Stimulated activated naive B cell treated with anti-CD40 and anti-IgM and Interleukin-4, amounts not matched to agents 10 μg/mL and 1 μg/mL and 100 μg/mL, for 72 hours (primary cell): ENCODE results near the gene CTNNBL1.

ENCODE experiments used
- ATAC-seq, 2 donors: fragments of 150-1000 bp; cut with Tn5 transposase; replicated peaks; 2 replicates each; pipeline ENCODE4 v1.10.0; 2021; ENCODE audit warnings: moderate library complexity in 1 of 2
- DNase-seq: peaks from one replicate; pipeline ENCODE4 v3.0.0; 2021
- H3K27ac Mint-ChIP-seq: one replicate; pipeline ENCODE4 v1.8.0; 2022; ENCODE audit warnings: mild to moderate bottlenecking, mixed read lengths
- H3K27me3 Mint-ChIP-seq, 2 donors: one replicate each; pipeline ENCODE4 v1.8.0; 2022; ENCODE audit warnings: mixed read lengths in 2 of 2
- H3K36me3 Mint-ChIP-seq, 2 donors: one replicate each; pipeline ENCODE4 v1.8.0; 2022; ENCODE audit warnings: mixed read lengths in 2 of 2, mild to moderate bottlenecking in 1 of 2
- H3K4me1 Mint-ChIP-seq, 2 donors: one replicate each; pipeline ENCODE4 v1.8.0; 2022; ENCODE audit warnings: mixed read lengths in 2 of 2, mild to moderate bottlenecking in 1 of 2
- H3K4me3 Mint-ChIP-seq, 2 donors: one replicate each; pipeline ENCODE4 v1.8.0; 2022; ENCODE audit warnings: mild to moderate bottlenecking in 2 of 2, mixed read lengths in 2 of 2, moderate library complexity in 1 of 2
- H3K9me3 Mint-ChIP-seq, 2 donors: one replicate each; pipeline ENCODE4 v1.8.0; 2022; ENCODE audit warnings: mixed read lengths in 2 of 2, mild to moderate bottlenecking in 1 of 2

The CTNNBL1 gene

DNA sequence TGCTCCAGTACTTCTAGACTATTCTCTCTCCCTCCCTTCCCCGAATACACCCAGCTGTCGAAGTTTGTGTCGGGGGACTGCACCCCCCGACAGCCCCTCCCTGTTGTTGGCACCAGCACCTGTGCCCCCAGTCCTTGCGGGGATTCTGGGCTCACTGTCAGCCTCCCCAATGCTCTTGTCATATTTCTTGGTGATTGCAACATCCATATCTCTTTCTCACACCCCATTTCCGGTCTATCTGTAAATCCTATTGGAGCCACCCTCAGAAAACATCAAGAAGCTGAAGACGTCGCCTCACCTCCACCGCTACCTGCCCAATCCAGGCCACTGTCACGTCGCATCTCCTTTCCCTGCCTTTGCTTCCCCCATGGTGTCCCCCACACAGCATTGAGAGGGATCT is 176.5 kb downstream of the CTNNBL1 start:
- ATAC-seq = no peak
- H3K4me1 Mint-ChIP-seq = peaks cover 3 to 10% of the 10 kb centered on the region in 2 donors
- H3K4me3 Mint-ChIP-seq = no peak overlapping the region
- peaks cover 31 to 52% of the 10 kb centered on the region in 2 donors for H3K36me3 Mint-ChIP-seq
- peak overlapping the region; percentile 59 for H3K27ac Mint-ChIP-seq
- no peaks in the 10 kb centered on the region for H3K9me3 Mint-ChIP-seq
- DNase-seq = no peak
- no peaks in the 10 kb centered on the region for H3K27me3 Mint-ChIP-seq

DNA sequence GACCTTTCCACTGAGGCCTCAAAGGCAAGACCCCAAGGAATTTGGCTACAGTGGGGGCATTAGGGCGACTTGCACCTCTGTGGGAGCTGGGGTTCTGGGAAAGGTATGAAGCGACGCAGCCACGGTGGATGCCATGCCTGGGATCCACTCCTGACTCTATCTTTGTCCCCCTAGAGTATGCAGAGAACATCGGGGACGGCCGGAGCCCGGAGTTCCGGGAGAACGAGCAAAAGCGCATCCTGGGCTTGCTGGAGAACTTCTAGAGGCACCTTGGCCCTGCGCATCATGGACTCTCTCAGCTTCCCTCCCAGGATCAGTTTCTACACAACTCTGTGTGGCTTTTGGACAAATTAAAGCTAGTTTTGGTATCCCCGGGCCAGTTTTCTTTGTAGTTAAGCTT is 177.9 kb downstream of the CTNNBL1 start:
- DNase-seq = no peak

DNA sequence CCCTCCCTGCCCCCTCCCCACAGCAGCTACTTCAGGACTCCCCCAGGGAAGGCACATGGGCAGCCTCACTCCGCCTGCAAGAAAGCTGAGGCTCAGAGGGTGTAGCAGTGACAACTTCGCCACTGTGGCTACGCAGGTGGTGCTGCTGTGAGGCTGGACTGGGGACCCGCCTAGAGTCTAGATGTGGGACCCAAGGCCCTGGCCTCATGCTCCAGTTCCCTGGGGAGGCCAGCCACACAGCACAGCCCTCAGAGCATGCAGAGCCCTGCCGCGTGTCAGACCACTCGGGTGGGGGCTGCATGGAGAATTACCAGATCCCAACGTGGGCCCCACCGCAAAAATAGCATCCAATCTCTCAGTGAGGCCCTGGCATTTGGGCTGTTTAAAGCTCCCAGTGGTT is 178.3 kb downstream of the CTNNBL1 start:
- H3K27ac Mint-ChIP-seq = no peak overlapping the region
- DNase-seq = no peak
- no peaks in the 10 kb centered on the region for H3K9me3 Mint-ChIP-seq
- peaks cover 3 to 10% of the 10 kb centered on the region in 2 donors for H3K4me1 Mint-ChIP-seq
- peaks cover 32 to 54% of the 10 kb centered on the region in 2 donors for H3K36me3 Mint-ChIP-seq
- no peak for ATAC-seq
- no peak overlapping the region for H3K4me3 Mint-ChIP-seq
- no peaks in the 10 kb centered on the region for H3K27me3 Mint-ChIP-seq

More for the DNA sequence above, 177.9 kb downstream of the CTNNBL1 start:
- H3K36me3 Mint-ChIP-seq = peaks cover 34 to 56% of the 10 kb centered on the region in 2 donors
- no peaks in the 10 kb centered on the region for H3K27me3 Mint-ChIP-seq
- no peaks in the 10 kb centered on the region for H3K9me3 Mint-ChIP-seq
- H3K27ac Mint-ChIP-seq = no peak overlapping the region
- H3K4me3 Mint-ChIP-seq = no peak overlapping the region
- peaks cover 3 to 10% of the 10 kb centered on the region in 2 donors for H3K4me1 Mint-ChIP-seq
- ATAC-seq = no peak

DNA sequence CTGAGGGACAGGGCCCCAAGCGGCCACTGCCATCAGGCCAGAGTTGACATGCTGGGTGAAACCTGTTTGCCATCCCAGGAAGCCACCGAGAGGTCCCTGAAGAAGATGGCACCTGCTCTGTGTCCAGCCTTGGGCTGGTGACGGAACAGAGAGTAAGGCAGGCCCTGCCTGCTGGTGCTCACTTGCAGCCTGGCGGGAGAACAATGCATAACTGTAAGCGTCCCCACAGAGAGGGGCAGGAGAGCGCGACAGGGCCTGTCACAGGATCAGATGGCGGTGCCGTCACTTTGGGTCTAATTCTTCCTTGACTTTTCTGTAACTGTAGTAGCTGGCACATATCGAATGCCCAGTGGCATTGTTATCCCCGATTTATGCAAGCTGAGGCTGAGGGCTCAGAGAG is 180.1 kb downstream of the CTNNBL1 start:
- Mint-ChIP-seq H3K27me3 (no peaks in the 10 kb centered on the region), H3K27ac (no peak overlapping the region), H3K4me3 (no peak overlapping the region), H3K4me1 (peaks cover 3 to 8% of the 10 kb centered on the region in 2 donors), H3K36me3 (peaks cover 27 to 48% of the 10 kb centered on the region in 2 donors), H3K9me3 (no peaks in the 10 kb centered on the region)
- ATAC-seq (no peak), DNase-seq (no peak)

DNA sequence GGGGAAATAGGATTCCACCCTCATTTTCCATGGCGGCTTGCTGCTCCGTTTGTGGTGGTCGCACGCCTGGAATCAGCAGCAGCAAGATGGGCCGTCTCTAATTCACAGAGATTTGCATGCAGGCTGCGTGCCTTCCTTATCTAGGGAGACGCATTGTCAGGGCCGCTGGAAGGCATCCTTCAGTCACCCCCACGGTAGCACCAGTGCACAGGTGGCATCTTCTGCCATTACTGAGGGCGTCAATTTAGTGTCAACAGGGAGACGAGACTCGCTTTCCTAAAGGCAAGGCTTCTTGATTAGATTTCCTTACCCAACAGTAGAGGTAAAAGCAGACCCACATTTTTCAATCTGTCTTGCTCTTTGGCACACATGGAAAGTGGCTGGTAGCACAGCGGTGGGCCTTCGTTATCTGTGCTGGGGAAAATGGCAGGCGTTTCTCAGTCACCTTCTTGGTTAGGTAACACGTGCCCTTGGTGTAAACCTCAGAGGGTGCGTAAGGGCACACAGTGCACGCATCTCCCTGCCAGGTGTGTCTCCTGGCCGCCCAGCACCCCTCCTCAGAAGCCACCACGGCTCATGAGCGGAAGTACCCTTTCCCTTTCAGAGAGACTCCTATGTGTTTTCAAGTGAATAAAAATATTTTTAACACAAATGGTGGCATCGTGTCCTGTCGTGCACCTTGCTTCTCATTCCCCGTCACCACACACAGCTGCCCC is 181.8 kb downstream of the CTNNBL1 start:
- Mint-ChIP-seq H3K27ac (no peak overlapping the region), H3K4me1 (no peaks in the 10 kb centered on the region), H3K4me3 (no peak overlapping the region), H3K36me3 (peaks cover 14 to 35% of the 10 kb centered on the region in 2 donors), H3K9me3 (no peaks in the 10 kb centered on the region), H3K27me3 (no peaks in the 10 kb centered on the region)
- DNase-seq (no peak), ATAC-seq (no peak)

DNA sequence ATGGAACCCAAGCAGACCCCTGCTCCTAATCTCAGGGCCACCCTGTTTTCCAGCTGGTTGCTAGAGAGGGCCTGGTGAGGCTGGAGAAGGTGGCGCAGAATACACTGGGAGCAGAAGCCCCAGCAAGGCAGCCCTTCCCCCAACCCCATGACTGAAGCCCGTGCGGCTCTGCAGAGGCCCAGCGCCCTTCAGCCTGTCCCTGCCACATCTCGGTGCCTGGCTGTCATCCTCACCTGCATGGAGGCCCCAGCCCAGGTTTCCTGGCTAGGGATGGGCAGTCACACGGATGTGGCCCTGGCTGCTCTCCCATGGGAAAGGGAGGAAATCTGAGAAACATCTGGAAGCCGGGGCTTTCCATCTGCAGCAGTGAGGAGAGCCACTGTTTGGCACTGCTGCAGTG is 183.0 kb downstream of the CTNNBL1 start:
- H3K4me1 Mint-ChIP-seq = no peaks in the 10 kb centered on the region
- H3K4me3 Mint-ChIP-seq = no peak overlapping the region
- H3K9me3 Mint-ChIP-seq = no peaks in the 10 kb centered on the region
- no peak for ATAC-seq
- H3K27me3 Mint-ChIP-seq = peaks cover 0 to 3% of the 10 kb centered on the region in 2 donors
- peaks cover 4 to 25% of the 10 kb centered on the region in 2 donors for H3K36me3 Mint-ChIP-seq
- no peak overlapping the region for H3K27ac Mint-ChIP-seq
- no peak for DNase-seq

DNA sequence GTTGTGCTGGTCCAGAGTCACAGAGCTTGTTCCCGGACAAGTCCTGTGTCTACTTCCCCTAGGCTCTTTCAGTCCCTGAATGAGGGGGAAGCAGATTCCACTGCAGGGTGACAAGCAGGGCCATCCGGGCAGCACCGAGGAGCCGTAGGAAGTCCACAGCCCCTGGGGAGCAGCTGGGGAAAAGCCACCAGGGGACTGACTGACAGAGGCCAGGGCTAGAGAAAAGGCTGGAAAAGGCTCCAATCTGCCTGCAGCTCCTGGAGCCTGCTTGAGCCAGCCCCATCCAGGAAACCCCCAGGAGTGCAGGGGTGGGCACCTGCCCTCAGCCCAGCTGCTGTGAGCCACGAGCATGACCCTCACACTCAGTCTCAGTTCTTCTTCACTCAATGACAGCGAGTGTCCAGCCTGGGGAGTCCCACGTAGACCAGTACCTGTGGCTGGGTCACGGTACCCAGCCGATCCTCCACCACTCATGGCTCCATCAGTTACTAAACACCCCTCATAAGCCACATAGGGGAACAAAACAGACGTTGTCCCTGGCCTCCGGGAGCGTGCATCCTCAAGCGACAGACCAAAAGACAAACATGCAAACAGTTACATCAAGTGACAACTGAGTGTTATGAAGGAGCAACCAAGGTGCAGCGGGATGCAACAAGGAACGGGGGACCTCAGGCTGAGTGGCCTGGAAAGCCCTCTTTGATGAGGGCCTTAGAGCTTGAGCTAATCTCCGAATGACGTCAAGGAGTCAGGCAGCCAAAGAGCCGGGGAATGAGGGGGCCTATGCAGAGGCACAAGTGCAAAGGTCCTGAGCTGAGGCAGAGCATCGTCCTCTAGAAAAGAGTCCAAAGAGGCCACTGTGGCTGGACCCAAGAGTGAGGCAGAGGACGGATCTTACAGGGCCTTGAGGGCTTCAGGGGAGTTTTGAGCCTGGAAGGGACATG is 184.3 kb downstream of the CTNNBL1 start:
- Mint-ChIP-seq H3K4me1 (no peaks in the 10 kb centered on the region), H3K36me3 (peaks cover 4 to 18% of the 10 kb centered on the region in 2 donors), H3K27ac (no peak overlapping the region), H3K27me3 (peaks cover 0 to 8% of the 10 kb centered on the region in 2 donors), H3K4me3 (no peak overlapping the region), H3K9me3 (no peaks in the 10 kb centered on the region)
- ATAC-seq = no peak
- DNase-seq = no peak

DNA sequence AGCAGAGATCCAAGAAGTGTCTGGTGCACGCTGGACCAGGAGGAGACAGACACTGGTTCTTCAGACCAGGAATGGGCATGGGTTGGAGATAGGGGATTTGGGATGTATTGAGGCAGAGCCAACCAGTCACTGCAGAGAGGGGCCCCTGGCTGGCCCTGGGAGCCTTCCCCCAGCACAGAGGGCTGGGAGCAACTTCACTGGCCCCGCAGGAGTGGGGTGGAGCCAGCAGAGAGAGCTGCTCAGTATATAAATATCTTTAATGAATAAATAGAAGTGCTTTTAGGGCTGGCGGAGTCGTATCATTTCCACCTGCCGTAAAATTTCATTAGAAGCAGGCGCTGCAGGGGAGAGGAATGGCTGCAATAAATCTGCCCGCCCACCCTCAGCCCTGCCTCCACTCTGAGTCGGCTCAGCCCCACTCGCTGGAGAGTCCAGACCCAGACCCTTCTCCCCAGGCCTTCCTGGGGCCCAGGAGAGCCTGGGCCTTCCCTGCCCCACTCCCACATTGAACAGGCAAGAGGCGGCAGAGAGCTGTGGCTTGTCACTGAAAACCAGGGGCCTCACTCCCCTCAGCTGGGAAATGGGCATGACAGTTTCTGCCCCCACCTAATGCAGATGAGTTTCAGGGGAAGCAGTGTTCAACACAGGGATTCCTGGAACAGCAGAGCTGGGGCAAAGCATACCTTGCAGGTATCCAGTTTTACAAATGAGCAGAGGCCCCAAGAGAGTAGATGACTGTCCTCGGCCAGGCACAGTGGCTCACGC is 185.2 kb downstream of the CTNNBL1 start:
- Mint-ChIP-seq H3K27ac (no peak overlapping the region), H3K36me3 (peaks cover 4 to 10% of the 10 kb centered on the region in 2 donors), H3K4me1 (no peaks in the 10 kb centered on the region), H3K9me3 (no peaks in the 10 kb centered on the region), H3K4me3 (no peak overlapping the region), H3K27me3 (peaks cover 0 to 8% of the 10 kb centered on the region in 2 donors)
- DNase-seq = no peak
- ATAC-seq = no peak

DNA sequence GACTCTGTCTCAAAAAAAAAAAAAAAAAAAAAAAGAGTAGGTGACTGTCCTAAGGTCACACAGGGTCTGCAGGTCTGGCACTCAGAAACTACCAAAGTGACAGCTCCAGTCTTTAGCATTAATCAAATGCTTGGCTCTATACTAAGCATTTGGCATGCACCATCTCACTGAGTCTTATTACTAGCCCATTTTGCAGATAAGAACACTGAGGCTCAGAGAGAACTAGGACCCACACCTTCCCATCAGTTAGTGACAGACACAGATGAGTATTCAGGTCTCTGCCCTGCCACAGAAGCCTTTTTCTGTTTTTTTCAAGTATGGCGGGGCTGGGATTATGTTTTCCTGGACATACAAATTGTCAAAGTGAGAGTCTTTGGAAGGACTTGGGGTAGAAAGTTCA is 186.0 kb downstream of the CTNNBL1 start:
- Mint-ChIP-seq H3K27ac (no peak overlapping the region), H3K4me1 (no peaks in the 10 kb centered on the region), H3K36me3 (peaks cover 4 to 7% of the 10 kb centered on the region in 2 donors), H3K27me3 (peaks cover 0 to 8% of the 10 kb centered on the region in 2 donors), H3K9me3 (no peaks in the 10 kb centered on the region), H3K4me3 (no peak overlapping the region)
- ATAC-seq = no peak
- DNase-seq = no peak

DNA sequence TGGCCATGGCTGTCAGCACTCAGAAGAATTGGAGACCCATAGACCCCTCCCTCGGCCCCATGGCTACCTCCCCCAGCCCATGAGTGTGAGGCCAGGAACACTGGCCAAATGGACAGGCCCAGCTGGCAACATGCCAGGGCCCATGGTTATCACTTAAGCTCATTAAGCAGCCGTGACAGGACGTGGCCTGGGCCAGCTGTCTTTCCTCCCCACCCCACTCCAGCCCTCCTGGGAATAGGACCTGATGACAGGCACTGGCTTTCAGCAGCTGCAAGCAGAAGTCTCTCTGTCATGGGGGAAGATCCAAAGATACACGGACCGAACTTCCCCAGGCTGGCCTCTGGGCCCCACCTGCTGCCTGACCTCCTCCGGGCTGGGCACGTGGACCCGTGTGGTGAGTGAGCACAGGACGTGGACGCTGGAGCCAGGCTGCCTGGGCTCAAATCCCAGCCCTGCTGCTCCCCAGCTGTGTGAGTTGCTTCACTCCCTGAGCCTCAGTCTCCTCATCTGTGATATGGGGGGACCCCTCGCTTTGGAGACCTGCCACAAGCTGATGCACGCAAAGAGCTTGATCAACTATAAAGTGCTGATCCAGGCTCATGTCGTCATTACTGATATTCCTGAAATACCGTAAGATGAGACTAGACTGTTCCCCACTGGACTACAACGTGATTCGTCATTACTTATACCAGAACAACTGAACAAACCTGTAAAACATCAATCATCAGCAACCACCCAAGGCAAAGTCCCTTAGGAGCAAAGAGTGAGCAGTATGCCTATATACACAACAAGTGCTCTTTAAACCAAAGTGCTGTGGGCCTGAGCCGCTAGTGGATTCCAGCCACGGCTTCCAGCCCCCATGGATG is 187.1 kb downstream of the CTNNBL1 start:
- Mint-ChIP-seq H3K27ac (peak overlapping the region; percentile 2), H3K4me3 (no peak overlapping the region), H3K36me3 (peaks cover 2 to 5% of the 10 kb centered on the region in 2 donors), H3K4me1 (no peaks in the 10 kb centered on the region), H3K27me3 (peaks cover 0 to 8% of the 10 kb centered on the region in 2 donors), H3K9me3 (no peaks in the 10 kb centered on the region)
- ATAC-seq (no peak), DNase-seq (no peak)

DNA sequence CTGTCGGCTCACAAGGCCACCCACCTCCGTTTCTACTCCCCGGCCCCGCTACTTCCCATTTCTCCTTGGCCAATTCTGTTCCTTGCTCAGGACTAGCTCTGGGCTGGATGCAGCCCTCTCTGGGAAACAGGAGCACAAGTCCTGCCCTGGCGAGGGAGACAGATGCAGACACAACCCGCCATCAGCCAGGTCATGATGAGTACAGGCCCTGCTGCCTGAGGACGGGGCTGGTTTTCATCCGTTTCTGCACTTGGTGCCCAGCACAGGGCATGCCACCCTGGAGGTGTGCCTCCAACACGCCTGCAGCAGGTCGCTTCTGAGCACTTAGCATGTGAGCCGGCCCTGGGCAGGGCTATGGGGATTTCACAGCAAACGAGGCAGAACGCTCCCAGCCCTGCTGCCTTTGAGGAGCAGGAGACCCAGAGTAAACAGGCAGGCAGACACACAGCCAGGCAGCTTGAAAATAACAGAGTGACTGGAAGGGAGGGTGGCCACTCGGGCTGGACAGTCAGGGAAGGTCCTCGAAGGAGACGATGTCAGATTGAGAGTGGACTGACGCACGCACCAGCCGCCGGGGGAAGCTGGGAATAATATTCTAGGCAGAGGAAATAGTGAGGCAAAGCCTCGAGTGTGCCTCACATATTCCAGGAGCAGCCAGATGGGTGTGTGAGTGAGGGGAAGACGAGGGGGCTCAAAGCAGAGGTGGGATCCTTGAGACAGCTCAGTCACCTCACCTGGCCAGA is 187.9 kb downstream of the CTNNBL1 start:
- no peak for DNase-seq
- Mint-ChIP-seq H3K27me3 (peaks cover 0 to 8% of the 10 kb centered on the region in 2 donors), H3K4me1 (no peaks in the 10 kb centered on the region), H3K27ac (peak overlapping the region; percentile 2), H3K36me3 (no peaks in the 10 kb centered on the region), H3K4me3 (no peak overlapping the region), H3K9me3 (no peaks in the 10 kb centered on the region)
- no peak for ATAC-seq

DNA sequence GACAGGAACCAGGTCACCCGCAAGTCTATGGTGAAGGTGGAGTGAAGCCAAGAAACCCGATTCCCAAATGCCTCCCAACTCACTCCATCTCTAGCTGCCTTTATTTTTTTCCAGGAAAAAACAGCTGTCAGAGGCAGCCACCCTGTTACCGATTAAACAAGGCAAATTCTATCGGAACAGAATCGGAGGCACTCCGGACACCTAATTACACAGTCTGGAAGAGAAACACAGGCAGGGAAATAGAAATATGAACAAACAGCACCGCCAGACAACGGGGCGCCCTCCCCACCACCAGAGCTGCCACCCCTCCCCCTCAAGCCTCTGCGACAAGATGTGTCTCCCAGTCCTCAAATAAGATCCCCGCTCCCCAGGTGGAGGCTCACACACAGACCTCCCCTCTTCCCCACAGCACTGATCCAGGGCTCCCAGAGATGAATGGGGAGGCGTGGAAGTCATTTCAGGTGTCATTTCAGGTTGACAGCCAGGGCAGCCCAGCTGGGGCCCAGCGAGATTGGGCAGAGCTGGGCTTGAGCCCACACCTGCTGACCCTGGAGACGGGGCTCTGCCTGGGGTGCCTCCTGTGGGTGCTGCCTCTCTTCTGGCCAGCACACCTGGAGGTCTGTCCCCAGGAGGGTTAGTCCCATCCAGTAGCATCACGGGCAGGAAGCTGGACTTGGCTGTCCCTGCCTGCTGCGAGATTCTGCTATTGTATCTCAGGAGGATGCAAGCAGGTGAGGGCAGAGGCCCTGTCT is 189.3 kb downstream of the CTNNBL1 start:
- H3K9me3 Mint-ChIP-seq = no peaks in the 10 kb centered on the region
- H3K27me3 Mint-ChIP-seq = peaks cover 7 to 15% of the 10 kb centered on the region in 2 donors
- H3K4me1 Mint-ChIP-seq = no peaks in the 10 kb centered on the region
- DNase-seq (no peak), ATAC-seq (no peak)
- H3K36me3 Mint-ChIP-seq = no peaks in the 10 kb centered on the region
- H3K27ac Mint-ChIP-seq = no peak overlapping the region
- H3K4me3 Mint-ChIP-seq = no peak overlapping the region
